Activated CD8-positive, alpha-beta memory T cell treated with anti-CD3 and anti-CD28 coated beads, Interleukin-2, amount 50 U/mL, for 1 hour (primary cell): Measurements from ENCODE around the gene PAK1.
"Not testable (repeated sequence)": the region's sequence is repeated elsewhere in the genome, so short reads cannot be mapped to it uniquely, and the experiment has no call there.

Source experiments
- DNase-seq: peaks from one replicate; pipeline ENCODE4 v3.0.0-alpha.2; 2020; ENCODE audit errors: extremely low read depth

The PAK1 gene

GRCh38 chr11:77403211-77403610, 70.7 kb downstream of the PAK1 start:
- no peak for DNase-seq

- no peak for DNase-seq
These were observed 71.7 kb downstream of the PAK1 start for GRCh38 chr11:77402218-77402556.

GRCh38 chr11:77401486-77402217, 72.2 kb downstream of the PAK1 start:
- DNase-seq, result no peak

GRCh38 chr11:77400775-77401449, 73.0 kb downstream of the PAK1 start:
- DNase-seq, result no peak

GRCh38 chr11:77400271-77400670, 73.6 kb downstream of the PAK1 start:
- no peak for DNase-seq

GRCh38 chr11:77397631-77398030, 76.3 kb downstream of the PAK1 start:
- no peak for DNase-seq

GRCh38 chr11:77396911-77397310, 77.0 kb downstream of the PAK1 start:
- DNase-seq, result no peak

GRCh38 chr11:77396305-77396704, 77.6 kb downstream of the PAK1 start:
- no peak for DNase-seq

GRCh38 chr11:77395460-77396173, 78.3 kb downstream of the PAK1 start:
- DNase-seq, result no peak

GRCh38 chr11:77392842-77393241, 81.1 kb downstream of the PAK1 start:
- no peak for DNase-seq

GRCh38 chr11:77387701-77388100, 86.2 kb downstream of the PAK1 start:
- no peak for DNase-seq

GRCh38 chr11:77386178-77386577, 87.7 kb downstream of the PAK1 start:
- no peak for DNase-seq

- DNase-seq, result not testable (repeated sequence)
These were observed 88.6 kb downstream of the PAK1 start for GRCh38 chr11:77385255-77385771.

- DNase-seq, result no peak
These were observed 89.3 kb downstream of the PAK1 start for GRCh38 chr11:77384571-77384970.

- DNase-seq, result not testable (repeated sequence)
These were observed 90.5 kb downstream of the PAK1 start for GRCh38 chr11:77383349-77383748.

GRCh38 chr11:77381729-77382665, 91.9 kb downstream of the PAK1 start:
- DNase-seq, result no peak

- DNase-seq, result no peak
These were observed 94.0 kb downstream of the PAK1 start for GRCh38 chr11:77379934-77380333.

GRCh38 chr11:77379253-77379652, 94.6 kb downstream of the PAK1 start:
- no peak for DNase-seq

GRCh38 chr11:77377734-77378133, 96.2 kb downstream of the PAK1 start:
- no peak for DNase-seq

GRCh38 chr11:77375107-77375506, 98.8 kb downstream of the PAK1 start:
- no peak for DNase-seq

- no peak for DNase-seq
These were observed 99.3 kb downstream of the PAK1 start for GRCh38 chr11:77374611-77375031.

GRCh38 chr11:77374108-77374507, 99.8 kb downstream of the PAK1 start:
- no peak for DNase-seq
